GM12892 (cell line): ENCODE results near the gene IBTK.

ENCODE experiments used
- POLR2AphosphoS5 ChIP-seq: IDR thresholded peaks from 2 replicates; pipeline ENCODE4 v1.6.1; 2011; ENCODE audit warnings: low read depth, low read length, control low read depth
- TAF1 ChIP-seq: IDR thresholded peaks from 2 replicates; pipeline ENCODE4 v1.6.1; 2011; ENCODE audit warnings: low read depth, mild to moderate bottlenecking, control low read depth, low read length, borderline replicate concordance

GRCh38 chr6:82182756-82183155 is 64.8 kb downstream of the IBTK start:
- TF ChIP-seq TAF1: no peak
- TF ChIP-seq POLR2AphosphoS5: no peak
